ENCODE data around the gene ANKRD53.

Gene ANKRD53

GRCh38 chr2:70977605-70978205, 725 bp upstream of the ANKRD53 start:
- Histone ChIP-seq H3K9ac (ENCODE audit: low read length) (peak overlapping the region; percentile 45; the same call in 1 of the 2 replicates), H3F3A (ENCODE audit: insufficient read depth, low read length) (peaks cover 9% of the 10 kb centered on the region; the same call in 1 of the 2 replicates)

GRCh38 chr2:70979180-70979488, 704 bp downstream of the ANKRD53 start:
- Histone ChIP-seq H3K79me2 (ENCODE audit: low read length) (no peaks in the 10 kb centered on the region), H3K27ac (ENCODE audit: low read length) (no peak overlapping the region), H3K9ac (ENCODE audit: low read length) (no peak overlapping the region), H3K4me2 (ENCODE audit: low read depth, low read length) (peak overlapping the region; percentile 76; the same call in 1 of the 2 replicates), H3K36me3 (replicated peaks; ENCODE audit: insufficient read depth, low read length) (no peaks in the 10 kb centered on the region), H3K27me3 (replicated peaks; ENCODE audit: insufficient read depth, low read length) (peaks cover 13% of the 10 kb centered on the region), H3K4me3 (ENCODE audit: low read length) (peak overlapping the region; percentile 61; the same call in 1 of the 2 replicates), H4K20me1 (ENCODE audit: insufficient read depth, low read length) (no peaks in the 10 kb centered on the region), H3F3A (ENCODE audit: insufficient read depth, low read length) (peaks cover 9% of the 10 kb centered on the region; the same call in 1 of the 2 replicates), H2AFZ (ENCODE audit: low read length) (0 out of 2 replicates have a peak overlapping the region, but pooled peaks have one; percentile 43), H3K4me1 (ENCODE audit: low read length) (0 out of 2 replicates have a peak, but pooled peaks cover 6% of the 10 kb centered on the region), H3K9me2 (replicated peaks; ENCODE audit: insufficient read depth, low read length) (no peaks in the 10 kb centered on the region), H3K9me3 (replicated peaks; ENCODE audit: insufficient read depth, low read length) (no peaks in the 10 kb centered on the region)
- TF ChIP-seq EZH2phosphoT487 (IDR thresholded peaks at IDR 0.05; ENCODE audit: low read length) = no peak
- TF ChIP-seq EZH2 (optimal IDR thresholded peaks at IDR 0.05; ENCODE audit: low read depth, low read length) = no peak
- no peak for DNase-seq

More at GRCh38 chr2:70977605-70978205, 725 bp upstream of the ANKRD53 start:
- TF ChIP-seq EZH2phosphoT487 (IDR thresholded peaks at IDR 0.05; ENCODE audit: low read length) (no peak), CTCF (IDR thresholded peaks at IDR 0.05; ENCODE audit: low read length) (no peak; the same call in 1 of the 2 replicates), EZH2 (optimal IDR thresholded peaks at IDR 0.05; ENCODE audit: low read depth, low read length) (no peak)
- Histone ChIP-seq H3K9me2 (replicated peaks; ENCODE audit: insufficient read depth, low read length) (no peaks in the 10 kb centered on the region), H3K4me3 (ENCODE audit: low read length) (peak overlapping the region; percentile 61), H3K4me2 (ENCODE audit: low read depth, low read length) (peak overlapping the region; percentile 76), H3K36me3 (replicated peaks; ENCODE audit: insufficient read depth, low read length) (no peaks in the 10 kb centered on the region), H3K27me3 (replicated peaks; ENCODE audit: insufficient read depth, low read length) (peaks cover 22% of the 10 kb centered on the region), H4K20me1 (ENCODE audit: insufficient read depth, low read length) (no peaks in the 10 kb centered on the region), H3K27ac (ENCODE audit: low read length) (peak overlapping the region; percentile 61; the same call in 1 of the 2 replicates), H2AFZ (ENCODE audit: low read length) (peak overlapping the region; percentile 43), H3K9me3 (replicated peaks; ENCODE audit: insufficient read depth, low read length) (no peaks in the 10 kb centered on the region), H3K79me2 (ENCODE audit: low read length) (no peaks in the 10 kb centered on the region), H3K4me1 (ENCODE audit: low read length) (0 out of 2 replicates have a peak, but pooled peaks cover 6% of the 10 kb centered on the region)
- DNase-seq = peak; percentile 41

- no peak overlapping the region for H3K4me2 ChIP-seq (ENCODE audit: low read depth, low read length)
- H3K27me3 ChIP-seq (replicated peaks; ENCODE audit: insufficient read depth, low read length) = peaks cover 12% of the 10 kb centered on the region
- H3F3A ChIP-seq (ENCODE audit: insufficient read depth, low read length) = peaks cover 9% of the 10 kb centered on the region; the same call in 1 of the 2 replicates
- TF ChIP-seq CTCF (IDR thresholded peaks at IDR 0.05; ENCODE audit: low read length) (no peak), EZH2phosphoT487 (IDR thresholded peaks at IDR 0.05; ENCODE audit: low read length) (no peak), EZH2 (optimal IDR thresholded peaks at IDR 0.05; ENCODE audit: low read depth, low read length) (no peak)
- H3K9me3 ChIP-seq (replicated peaks; ENCODE audit: insufficient read depth, low read length) = no peaks in the 10 kb centered on the region
- H4K20me1 ChIP-seq (ENCODE audit: insufficient read depth, low read length) = no peaks in the 10 kb centered on the region
- H3K9ac ChIP-seq (ENCODE audit: low read length) = no peak overlapping the region
- DNase-seq = no peak
- H3K27ac ChIP-seq (ENCODE audit: low read length) = no peak overlapping the region
- H3K79me2 ChIP-seq (ENCODE audit: low read length) = no peaks in the 10 kb centered on the region
- H2AFZ ChIP-seq (ENCODE audit: low read length) = no peak overlapping the region
- H3K36me3 ChIP-seq (replicated peaks; ENCODE audit: insufficient read depth, low read length) = no peaks in the 10 kb centered on the region
- H3K4me1 ChIP-seq (ENCODE audit: low read length) = peaks cover 6% of the 10 kb centered on the region; the same call in 1 of the 2 replicates
- no peak overlapping the region for H3K4me3 ChIP-seq (ENCODE audit: low read length)
- no peaks in the 10 kb centered on the region for H3K9me2 ChIP-seq (replicated peaks; ENCODE audit: insufficient read depth, low read length)
Observed at GRCh38 chr2:70979626-70980025, 1.2 kb downstream of the ANKRD53 start.

GRCh38 chr2:70981421-70981820, 3.0 kb downstream of the ANKRD53 start:
- H3F3A ChIP-seq (ENCODE audit: insufficient read depth, low read length) = peaks cover 9% of the 10 kb centered on the region; the same call in 1 of the 2 replicates
- no peak for DNase-seq
- no peak overlapping the region for H3K4me2 ChIP-seq (ENCODE audit: low read depth, low read length)
- no peaks in the 10 kb centered on the region for H3K27me3 ChIP-seq (replicated peaks; ENCODE audit: insufficient read depth, low read length)
- H3K27ac ChIP-seq (ENCODE audit: low read length) = no peak overlapping the region
- peaks cover 6% of the 10 kb centered on the region; the same call in 1 of the 2 replicates for H3K4me1 ChIP-seq (ENCODE audit: low read length)
- no peak for TF ChIP-seq CTCF (IDR thresholded peaks at IDR 0.05; ENCODE audit: low read length)
- no peak for TF ChIP-seq EZH2 (optimal IDR thresholded peaks at IDR 0.05; ENCODE audit: low read depth, low read length)
- TF ChIP-seq EZH2phosphoT487 (IDR thresholded peaks at IDR 0.05; ENCODE audit: low read length) = no peak
- no peak overlapping the region for H2AFZ ChIP-seq (ENCODE audit: low read length)
- H3K9ac ChIP-seq (ENCODE audit: low read length) = no peak overlapping the region
- peaks cover 3% of the 10 kb centered on the region; the same call in 1 of the 2 replicates for H4K20me1 ChIP-seq (ENCODE audit: insufficient read depth, low read length)
- H3K9me3 ChIP-seq (replicated peaks; ENCODE audit: insufficient read depth, low read length) = no peaks in the 10 kb centered on the region
- H3K9me2 ChIP-seq (replicated peaks; ENCODE audit: insufficient read depth, low read length) = no peaks in the 10 kb centered on the region
- no peaks in the 10 kb centered on the region for H3K36me3 ChIP-seq (replicated peaks; ENCODE audit: insufficient read depth, low read length)
- no peaks in the 10 kb centered on the region for H3K79me2 ChIP-seq (ENCODE audit: low read length)
- H3K4me3 ChIP-seq (ENCODE audit: low read length) = no peak overlapping the region

Data from MM.1S (cell line).